ENCODE measurements around the gene CHRM4.

CHRM4 gene

GRCh38 chr11:46402957-46403902 lies 11.7 kb upstream of the CHRM4 start:
- no peak for DNase-seq (ENCODE audit: low spot score)

- DNase-seq (ENCODE audit: low spot score), result no peak
Observed at GRCh38 chr11:46397526-46397925, 6.0 kb upstream of the CHRM4 start.

- DNase-seq (ENCODE audit: low spot score), result no peak
Observed at GRCh38 chr11:46393759-46394158, 2.2 kb upstream of the CHRM4 start.

GRCh38 chr11:46393231-46393616 lies 1.6 kb upstream of the CHRM4 start:
- DNase-seq (ENCODE audit: low spot score), result no peak

GRCh38 chr11:46392421-46393230 lies 1.1 kb upstream of the CHRM4 start:
- peak; percentile 97 for DNase-seq (ENCODE audit: low spot score)

- no peak for DNase-seq (ENCODE audit: low spot score)
Observed at GRCh38 chr11:46391186-46391577, 394 bp downstream of the CHRM4 start.

- no peak for DNase-seq (ENCODE audit: low spot score)
Observed at GRCh38 chr11:46390331-46391171, 1.0 kb downstream of the CHRM4 start.

GRCh38 chr11:46389450-46390330 lies 1.9 kb downstream of the CHRM4 start:
- peak; percentile 85 for DNase-seq (ENCODE audit: low spot score)

GRCh38 chr11:46388619-46389449 lies 2.7 kb downstream of the CHRM4 start:
- no peak for DNase-seq (ENCODE audit: low spot score)

GRCh38 chr11:46387919-46388618 lies 3.5 kb downstream of the CHRM4 start:
- no peak for DNase-seq (ENCODE audit: low spot score)

GRCh38 chr11:46387456-46387855 lies 4.1 kb downstream of the CHRM4 start:
- no peak for DNase-seq (ENCODE audit: low spot score)

- no peak for DNase-seq (ENCODE audit: low spot score)
Observed at GRCh38 chr11:46386674-46387073, 4.9 kb downstream of the CHRM4 start.

GRCh38 chr11:46386005-46386578 lies 5.5 kb downstream of the CHRM4 start:
- DNase-seq (ENCODE audit: low spot score), result no peak

- no peak for DNase-seq (ENCODE audit: low spot score)
Observed at GRCh38 chr11:46385169-46386004, 6.2 kb downstream of the CHRM4 start.

- DNase-seq (ENCODE audit: low spot score), result no peak
Observed at GRCh38 chr11:46383974-46384701, 7.4 kb downstream of the CHRM4 start.

GRCh38 chr11:46383404-46383758 lies 8.2 kb downstream of the CHRM4 start:
- DNase-seq (ENCODE audit: low spot score), result no peak

- peak; percentile 62 for DNase-seq (ENCODE audit: low spot score)
Observed at GRCh38 chr11:46382646-46383403, 8.8 kb downstream of the CHRM4 start.

All from AG08395 (cell line).